HCT116 (cell line): ENCODE data around the gene SHISAL2A. TPM values are rescaled to one million over a fixed set of nuclear protein-coding genes. Genes with fewer than 3 reads are reported as not detected.

Experiments
- ATAC-seq: fragments of 200-7000 bp; cut with Tn5 transposase; 2 replicates; pipeline ENCODE4 v1.9.1; 2020; ENCODE audit warnings: mild to moderate bottlenecking, moderate library complexity
- BruUV-seq: library from RNA; stranded (reverse); fragments of 400-500 nt; replicated peaks from 2 replicates; lab custom pipeline; 2021; lab: Mats Ljungman, UMichigan
- CTCF ChIA-PET: fragments of 300-600 bp; sonication (Branson Sonifier 250); formaldehyde crosslinking; loops from one replicate; lab custom pipeline; 2021; ENCODE audit warnings: antibody characterized with exemption; lab: Charles Lee
- POLR2A ChIA-PET: fragments of 300-600, 350-600 bp; sonication (Branson Sonifier 250); formaldehyde crosslinking; loops from one replicate; lab custom pipeline; 2021; ENCODE audit warnings: antibody characterized with exemption; lab: Charles Lee
- RAD21 ChIA-PET, 2 experiments: fragments of 300-600 bp; sonication (Branson Sonifier 250); formaldehyde crosslinking; loops; one replicate each; lab custom pipeline; 2023; ENCODE audit warnings: low total read pairs in 2 of 2; ENCODE audit not compliant: uncharacterized antibody in 2 of 2, unreplicated experiment in 2 of 2, low non-redundant PET in 1 of 2; lab: Charles Lee
- DNase-seq: peaks from one replicate; pipeline ENCODE4 v3.0.0-alpha.2; 2010; ENCODE audit warnings: low read depth, low spot score
- H2AFZ ChIP-seq: fragments of 200-600 bp; shearing (Covaris generic), sonication (generic); 2 replicates; pipeline ENCODE4 v1.6.1; 2017; ENCODE audit warnings: low read depth, mixed run types, mixed read lengths, antibody characterized with exemption, low read length; ENCODE audit not compliant: poor library complexity, severe bottlenecking
- H3K27ac ChIP-seq: 2 replicates; pipeline ENCODE4 v1.5.1; 2012; ENCODE audit warnings: low read depth, low read length
- H3K27me3 ChIP-seq: fragments of 200-600 bp; sonication (generic); 2 replicates; pipeline ENCODE4 v1.6.1; 2016; ENCODE audit warnings: mixed run types, low read length, mixed read lengths; ENCODE audit not compliant: insufficient read depth
- H3K36me3 ChIP-seq, 2 experiments: fragments of 200-500 bp in 1 of 2; fragments of 200-600 bp in 1 of 2; sonication (Bioruptor generic) in 1 of 2; sonication (generic) in 1 of 2; 2 replicates each; pipeline versions ENCODE4 v1.5.1 to v1.6.1; 2014 to 2016; ENCODE audit warnings: low read length in 2 of 2, inconsistent platforms in 1 of 2, mixed read lengths in 1 of 2, mixed run types in 1 of 2; ENCODE audit not compliant: insufficient read depth in 2 of 2, control insufficient read depth in 1 of 2
- H3K4me1 ChIP-seq, 2 experiments: fragments of 200-600 bp in 1 of 2; sonication (generic) in 1 of 2; 2 replicates each; pipeline versions ENCODE4 v1.5.1 to v1.6.1; 2012 to 2017; ENCODE audit warnings: low read length in 2 of 2, inconsistent platforms in 1 of 2, mild to moderate bottlenecking in 1 of 2, mixed read lengths in 1 of 2, mixed run types in 1 of 2, moderate library complexity in 1 of 2; ENCODE audit not compliant: insufficient read depth in 2 of 2, control insufficient read depth in 1 of 2
- H3K4me2 ChIP-seq: fragments of 200-600 bp; sonication (generic); 2 replicates; pipeline ENCODE4 v1.6.1; 2017; ENCODE audit warnings: mixed run types, low read length, mixed read lengths
- H3K4me3 ChIP-seq, 2 experiments: fragments of 200-600 bp in 1 of 2; sonication (generic) in 1 of 2; replicated peaks in 1 of 2; 2 replicates each; pipeline ENCODE4 v1.5.1; 2011 to 2016; ENCODE audit warnings: low read length in 2 of 2, control low read depth in 1 of 2, low read depth in 1 of 2, mild to moderate bottlenecking in 1 of 2, mixed read lengths in 1 of 2, mixed run types in 1 of 2
- H3K79me2 ChIP-seq: fragments of 200-600 bp; sonication (generic); 2 replicates; pipeline ENCODE4 v1.6.1; 2017; ENCODE audit warnings: mild to moderate bottlenecking, mixed run types, low read length, moderate library complexity, mixed read lengths; ENCODE audit not compliant: insufficient read depth
- H3K9ac ChIP-seq: fragments of 200-600 bp; sonication (generic); 2 replicates; pipeline ENCODE4 v1.6.1; 2016; ENCODE audit warnings: low read length, mixed read lengths
- H3K9me2 ChIP-seq: fragments of 200-600 bp; sonication (generic), shearing (Covaris generic); 2 replicates; pipeline ENCODE4 v1.6.1; 2017; ENCODE audit warnings: mixed run types, mild to moderate bottlenecking, moderate library complexity; ENCODE audit not compliant: insufficient read depth
- H3K9me3 ChIP-seq, 2 experiments: fragments of 200-500 bp in 1 of 2; fragments of 200-600 bp in 1 of 2; sonication (Bioruptor generic) in 1 of 2; sonication (generic) in 1 of 2; 2 replicates each; pipeline ENCODE4 v1.6.1; 2014 to 2017; ENCODE audit warnings: low read length in 2 of 2, mixed read lengths in 2 of 2, inconsistent platforms in 1 of 2, low read depth in 1 of 2, mild to moderate bottlenecking in 1 of 2, mixed run types in 1 of 2, moderate library complexity in 1 of 2; ENCODE audit not compliant: control insufficient read depth in 1 of 2, insufficient read depth in 1 of 2
- H4K20me1 ChIP-seq: fragments of 200-600 bp; sonication (generic), shearing (Covaris generic); 2 replicates; pipeline ENCODE4 v1.6.1; 2017; ENCODE audit warnings: mixed run types, mild to moderate bottlenecking, moderate library complexity; ENCODE audit not compliant: insufficient read depth
- EGR1 ChIP-seq: IDR thresholded peaks from 2 replicates; pipeline ENCODE4 v1.6.1; 2012; ENCODE audit warnings: low read depth
- ELF1 ChIP-seq: IDR thresholded peaks from 2 replicates; pipeline ENCODE4 v1.6.1; 2012; ENCODE audit warnings: low read depth, borderline replicate concordance
- JUND ChIP-seq: IDR thresholded peaks from 2 replicates; pipeline ENCODE4 v1.6.1; 2012
- POLR2A ChIP-seq: IDR thresholded peaks from 2 replicates; pipeline ENCODE4 v1.7.0; 2011; ENCODE audit warnings: borderline replicate concordance; ENCODE audit not compliant: insufficient read depth, insufficient read length; ENCODE audit errors: extremely low read depth
- POLR2AphosphoS5 ChIP-seq: IDR thresholded peaks from 2 replicates; pipeline ENCODE4 v1.6.1; 2011; ENCODE audit warnings: mild to moderate bottlenecking, low read depth, low read length, moderate library complexity
- RAD21 ChIP-seq: IDR thresholded peaks from 2 replicates; pipeline ENCODE4 v1.6.1; 2012; ENCODE audit warnings: low read depth, mild to moderate bottlenecking
- SIN3A ChIP-seq: IDR thresholded peaks from 2 replicates; pipeline ENCODE4 v1.6.1; 2012; ENCODE audit warnings: low read depth
- SP1 ChIP-seq: IDR thresholded peaks from 2 replicates; pipeline ENCODE4 v1.6.1; 2012; ENCODE audit warnings: low read depth
- ZFX ChIP-seq: fragments of 450-650 bp; IDR thresholded peaks from 2 replicates; pipeline ENCODE4 v1.6.1; 2017
- ZNF274 ChIP-seq: fragments of 200-500 bp; sonication (Bioruptor generic); IDR thresholded peaks from 2 replicates; pipeline ENCODE4 v1.6.1; 2014; ENCODE audit warnings: mild to moderate bottlenecking, low read depth, low read length, inconsistent platforms
- intact Hi-C: fragments of 100-400 bp; cut with micrococcal nuclease; formaldehyde crosslinking; loops from 2 replicates; pipeline ENCODE4 v1.10.0; 2022
- total RNA-seq: library from RNA; stranded (reverse); gene quantifications from one replicate; pipeline ENCODE4 v1.2.1, GENCODE V29; 2021; ENCODE audit not compliant: unreplicated experiment
- TF ChIP-seq, protein P1 (sequence below): IDR thresholded peaks from 2 replicates; pipeline ENCODE4 v1.6.1; 2012
- TF ChIP-seq, protein P2 (sequence below): IDR thresholded peaks from 2 replicates; pipeline ENCODE4 v1.6.1; 2012; ENCODE audit warnings: low read depth
- TF ChIP-seq, protein P3 (sequence below), 3 experiments: fragments of 200-600 bp in 1 of 3; sonication (generic) in 1 of 3; IDR thresholded peaks in 2 of 3; conservative IDR thresholded peaks in 1 of 3; 2 replicates each; pipeline ENCODE4 v1.5.1; 2012 to 2017; ENCODE audit warnings: low read depth in 2 of 3, low read length in 2 of 3, antibody characterized with exemption in 1 of 3, borderline replicate concordance in 1 of 3, control low read depth in 1 of 3, mild to moderate bottlenecking in 1 of 3, mixed read lengths in 1 of 3, mixed run types in 1 of 3, moderate library complexity in 1 of 3; ENCODE audit not compliant: insufficient read depth in 1 of 3
- TF ChIP-seq, protein P4 (sequence below): IDR thresholded peaks from 2 replicates; pipeline ENCODE4 v1.6.1; 2011; ENCODE audit warnings: mild to moderate bottlenecking, low read length, moderate library complexity; ENCODE audit not compliant: insufficient replicate concordance; ENCODE audit errors: extremely low read depth

Gene SHISAL2A
- total RNA-seq, 1 experiment from 2014 or later = not detected

DNA sequence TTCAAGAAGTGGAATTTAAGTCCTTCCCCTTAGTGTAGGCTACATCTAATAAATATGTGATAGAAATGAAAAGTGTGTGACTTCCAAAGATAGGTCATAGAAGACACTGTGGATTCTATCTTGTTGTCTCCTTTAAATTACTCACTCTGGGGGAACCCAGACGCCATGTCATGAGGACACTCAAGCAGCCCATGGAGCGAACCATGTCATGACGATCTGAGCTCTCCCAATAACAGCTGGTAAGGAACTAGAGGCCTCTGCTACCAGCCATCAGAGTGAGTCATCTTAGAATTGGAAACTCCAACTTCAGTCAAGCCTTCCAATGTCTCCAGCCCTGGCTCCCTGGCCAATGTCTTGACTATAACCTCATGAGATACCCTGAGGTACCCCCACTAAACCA lies 58.9 kb downstream of the SHISAL2A start:
- ATAC-seq = no peak
- Histone ChIP-seq H3K4me3 (no peak overlapping the region), H3K4me2 (no peak overlapping the region), H3K27me3 (no peaks in the 10 kb centered on the region), H3K79me2 (peaks cover 83% of the 10 kb centered on the region), H3K9ac (no peak overlapping the region), H4K20me1 (0 out of 2 replicates have a peak, but pooled peaks cover 5% of the 10 kb centered on the region), H3K36me3 (peaks cover 30 to 40% of the 10 kb centered on the region in 2 experiments), H2AFZ (no peak overlapping the region), H3K9me3 (no peaks in the 10 kb centered on the region), H3K9me2 (no peaks in the 10 kb centered on the region), H3K4me1 (peaks cover 0 to under 1% of the 10 kb centered on the region in 2 experiments; a peak in 2 of 4 replicates), H3K27ac (no peak overlapping the region)
- RAD21 ChIA-PET = no interaction called here
- POLR2A ChIA-PET = no interaction called here
- no peak for DNase-seq
- intact Hi-C loops = no loop called here
- CTCF ChIA-PET = no interaction called here
- no TSS peak for BruUV-seq
- TF ChIP-seq, protein P1, sequence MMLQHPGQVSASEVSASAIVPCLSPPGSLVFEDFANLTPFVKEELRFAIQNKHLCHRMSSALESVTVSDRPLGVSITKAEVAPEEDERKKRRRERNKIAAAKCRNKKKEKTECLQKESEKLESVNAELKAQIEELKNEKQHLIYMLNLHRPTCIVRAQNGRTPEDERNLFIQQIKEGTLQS = no peak
- no peak for TF ChIP-seq ELF1
- no peak for TF ChIP-seq RAD21
- TF ChIP-seq EGR1 = no peak
- no peak for TF ChIP-seq POLR2A
- TF ChIP-seq SIN3A = no peak
- TF ChIP-seq, protein P2, sequence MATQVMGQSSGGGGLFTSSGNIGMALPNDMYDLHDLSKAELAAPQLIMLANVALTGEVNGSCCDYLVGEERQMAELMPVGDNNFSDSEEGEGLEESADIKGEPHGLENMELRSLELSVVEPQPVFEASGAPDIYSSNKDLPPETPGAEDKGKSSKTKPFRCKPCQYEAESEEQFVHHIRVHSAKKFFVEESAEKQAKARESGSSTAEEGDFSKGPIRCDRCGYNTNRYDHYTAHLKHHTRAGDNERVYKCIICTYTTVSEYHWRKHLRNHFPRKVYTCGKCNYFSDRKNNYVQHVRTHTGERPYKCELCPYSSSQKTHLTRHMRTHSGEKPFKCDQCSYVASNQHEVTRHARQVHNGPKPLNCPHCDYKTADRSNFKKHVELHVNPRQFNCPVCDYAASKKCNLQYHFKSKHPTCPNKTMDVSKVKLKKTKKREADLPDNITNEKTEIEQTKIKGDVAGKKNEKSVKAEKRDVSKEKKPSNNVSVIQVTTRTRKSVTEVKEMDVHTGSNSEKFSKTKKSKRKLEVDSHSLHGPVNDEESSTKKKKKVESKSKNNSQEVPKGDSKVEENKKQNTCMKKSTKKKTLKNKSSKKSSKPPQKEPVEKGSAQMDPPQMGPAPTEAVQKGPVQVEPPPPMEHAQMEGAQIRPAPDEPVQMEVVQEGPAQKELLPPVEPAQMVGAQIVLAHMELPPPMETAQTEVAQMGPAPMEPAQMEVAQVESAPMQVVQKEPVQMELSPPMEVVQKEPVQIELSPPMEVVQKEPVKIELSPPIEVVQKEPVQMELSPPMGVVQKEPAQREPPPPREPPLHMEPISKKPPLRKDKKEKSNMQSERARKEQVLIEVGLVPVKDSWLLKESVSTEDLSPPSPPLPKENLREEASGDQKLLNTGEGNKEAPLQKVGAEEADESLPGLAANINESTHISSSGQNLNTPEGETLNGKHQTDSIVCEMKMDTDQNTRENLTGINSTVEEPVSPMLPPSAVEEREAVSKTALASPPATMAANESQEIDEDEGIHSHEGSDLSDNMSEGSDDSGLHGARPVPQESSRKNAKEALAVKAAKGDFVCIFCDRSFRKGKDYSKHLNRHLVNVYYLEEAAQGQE = no peak
- TF ChIP-seq ZNF274 = no peak
- TF ChIP-seq, protein P3, sequence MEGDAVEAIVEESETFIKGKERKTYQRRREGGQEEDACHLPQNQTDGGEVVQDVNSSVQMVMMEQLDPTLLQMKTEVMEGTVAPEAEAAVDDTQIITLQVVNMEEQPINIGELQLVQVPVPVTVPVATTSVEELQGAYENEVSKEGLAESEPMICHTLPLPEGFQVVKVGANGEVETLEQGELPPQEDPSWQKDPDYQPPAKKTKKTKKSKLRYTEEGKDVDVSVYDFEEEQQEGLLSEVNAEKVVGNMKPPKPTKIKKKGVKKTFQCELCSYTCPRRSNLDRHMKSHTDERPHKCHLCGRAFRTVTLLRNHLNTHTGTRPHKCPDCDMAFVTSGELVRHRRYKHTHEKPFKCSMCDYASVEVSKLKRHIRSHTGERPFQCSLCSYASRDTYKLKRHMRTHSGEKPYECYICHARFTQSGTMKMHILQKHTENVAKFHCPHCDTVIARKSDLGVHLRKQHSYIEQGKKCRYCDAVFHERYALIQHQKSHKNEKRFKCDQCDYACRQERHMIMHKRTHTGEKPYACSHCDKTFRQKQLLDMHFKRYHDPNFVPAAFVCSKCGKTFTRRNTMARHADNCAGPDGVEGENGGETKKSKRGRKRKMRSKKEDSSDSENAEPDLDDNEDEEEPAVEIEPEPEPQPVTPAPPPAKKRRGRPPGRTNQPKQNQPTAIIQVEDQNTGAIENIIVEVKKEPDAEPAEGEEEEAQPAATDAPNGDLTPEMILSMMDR (IDR thresholded peaks at IDR 0.05 in 2 of 3, conservative IDR thresholded peaks at IDR 0.05 in 1 of 3; ENCODE audit: borderline replicate concordance in 1 of 3, insufficient read depth in 1 of 3, low read depth in 2 of 3, low read length in 2 of 3) = no peak
- TF ChIP-seq, protein P4, sequence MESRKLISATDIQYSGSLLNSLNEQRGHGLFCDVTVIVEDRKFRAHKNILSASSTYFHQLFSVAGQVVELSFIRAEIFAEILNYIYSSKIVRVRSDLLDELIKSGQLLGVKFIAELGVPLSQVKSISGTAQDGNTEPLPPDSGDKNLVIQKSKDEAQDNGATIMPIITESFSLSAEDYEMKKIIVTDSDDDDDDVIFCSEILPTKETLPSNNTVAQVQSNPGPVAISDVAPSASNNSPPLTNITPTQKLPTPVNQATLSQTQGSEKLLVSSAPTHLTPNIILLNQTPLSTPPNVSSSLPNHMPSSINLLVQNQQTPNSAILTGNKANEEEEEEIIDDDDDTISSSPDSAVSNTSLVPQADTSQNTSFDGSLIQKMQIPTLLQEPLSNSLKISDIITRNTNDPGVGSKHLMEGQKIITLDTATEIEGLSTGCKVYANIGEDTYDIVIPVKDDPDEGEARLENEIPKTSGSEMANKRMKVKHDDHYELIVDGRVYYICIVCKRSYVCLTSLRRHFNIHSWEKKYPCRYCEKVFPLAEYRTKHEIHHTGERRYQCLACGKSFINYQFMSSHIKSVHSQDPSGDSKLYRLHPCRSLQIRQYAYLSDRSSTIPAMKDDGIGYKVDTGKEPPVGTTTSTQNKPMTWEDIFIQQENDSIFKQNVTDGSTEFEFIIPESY = no peak
- TF ChIP-seq ZFX = no peak
- TF ChIP-seq POLR2AphosphoS5 = no peak
- no peak for TF ChIP-seq SP1
- TF ChIP-seq JUND = no peak
